Fibroblast of lung (primary cell): ENCODE data around the gene AGAP6. TPM values are rescaled to one million over a fixed set of nuclear protein-coding genes. Genes with fewer than 3 reads are reported as not detected.
A peak's percentile ranks its signal among the peaks of the same experiment; 100 is the strongest.
"Not testable (repeated sequence)": the region's sequence is repeated elsewhere in the genome, so short reads cannot be mapped to it uniquely, and the experiment has no call there.

Experiments used
- DNase-seq, 2 donors: peaks; one replicate each; pipeline versions ENCODE4 v3.0.0 to v3.0.0-alpha.2; 2010; ENCODE audit warnings: low read depth in 2 of 2
- H2AFZ ChIP-seq: 2 replicates; pipeline ENCODE4 v1.5.1; 2012; ENCODE audit warnings: low read length, control low read depth, inconsistent platforms
- H3K27ac ChIP-seq: 2 replicates; pipeline ENCODE4 v1.5.1; 2011; ENCODE audit warnings: low read length, control low read depth; ENCODE audit not compliant: insufficient read depth
- H3K27me3 ChIP-seq: 2 replicates; pipeline ENCODE4 v1.5.1; 2011; ENCODE audit warnings: mild to moderate bottlenecking, low read length; ENCODE audit not compliant: control insufficient read depth, insufficient read depth
- H3K36me3 ChIP-seq: 2 replicates; pipeline ENCODE4 v1.5.1; 2011; ENCODE audit warnings: low read length; ENCODE audit not compliant: control insufficient read depth, insufficient read depth
- H3K4me1 ChIP-seq: 2 replicates; pipeline ENCODE4 v1.5.1; 2011; ENCODE audit warnings: low read length; ENCODE audit not compliant: control insufficient read depth, insufficient read depth; ENCODE audit errors: extremely low read depth
- H3K4me2 ChIP-seq: 2 replicates; pipeline ENCODE4 v1.5.1; 2011; ENCODE audit warnings: low read length, control low read depth; ENCODE audit not compliant: insufficient read depth; ENCODE audit errors: extremely low read depth
- H3K4me3 ChIP-seq, 4 experiments: fragments of 200-600 bp in 1 of 4; sonication (generic) in 1 of 4; replicated peaks in 1 of 4; 2 replicates each; pipeline ENCODE4 v1.5.1; 2011 to 2016; ENCODE audit warnings: low read length in 4 of 4, low read depth in 3 of 4, mild to moderate bottlenecking in 3 of 4, control low read depth in 2 of 4, inconsistent platforms in 1 of 4, mixed read lengths in 1 of 4; ENCODE audit not compliant: insufficient read depth in 1 of 4; ENCODE audit errors: control extremely low read depth in 1 of 4
- H3K79me2 ChIP-seq: 2 replicates; pipeline ENCODE4 v1.5.1; 2012; ENCODE audit warnings: mild to moderate bottlenecking, low read length, inconsistent platforms; ENCODE audit not compliant: control insufficient read depth, insufficient read depth
- H3K9ac ChIP-seq: 2 replicates; pipeline ENCODE4 v1.5.1; 2011; ENCODE audit warnings: mild to moderate bottlenecking, low read length, control low read depth; ENCODE audit not compliant: insufficient read depth
- H3K9me3 ChIP-seq: 2 replicates; pipeline ENCODE4 v1.5.1; 2012; ENCODE audit warnings: low read depth, low read length; ENCODE audit not compliant: control insufficient read depth, insufficient read depth
- H4K20me1 ChIP-seq: 2 replicates; pipeline ENCODE4 v1.5.1; 2011; ENCODE audit warnings: low read length; ENCODE audit not compliant: control insufficient read depth, insufficient read depth; ENCODE audit errors: extremely low read depth
- polyA plus RNA-seq, 2 donors: library from polyadenylated mRNA; depleted of rRNA in 1 of 2; stranded (reverse) in 1 of 2; unstranded in 1 of 2; fragments of >200 nt; gene quantifications; 2 replicates each; pipeline ENCODE4 v1.2.1, GENCODE V29; 2011 to 2012; ENCODE audit warnings: missing spikeins in 1 of 2
- total RNA-seq: library from RNA; depleted of rRNA; stranded (reverse); fragments of >200 nt; gene quantifications from 2 replicates; pipeline ENCODE4 v1.2.1, GENCODE V29; 2014

Gene AGAP6
- total and polyA plus RNA-seq, 2 donors (not counting 1 experiment from before 2014, with no cell fraction given) = 2.6 to 5.8 TPM

DNA sequence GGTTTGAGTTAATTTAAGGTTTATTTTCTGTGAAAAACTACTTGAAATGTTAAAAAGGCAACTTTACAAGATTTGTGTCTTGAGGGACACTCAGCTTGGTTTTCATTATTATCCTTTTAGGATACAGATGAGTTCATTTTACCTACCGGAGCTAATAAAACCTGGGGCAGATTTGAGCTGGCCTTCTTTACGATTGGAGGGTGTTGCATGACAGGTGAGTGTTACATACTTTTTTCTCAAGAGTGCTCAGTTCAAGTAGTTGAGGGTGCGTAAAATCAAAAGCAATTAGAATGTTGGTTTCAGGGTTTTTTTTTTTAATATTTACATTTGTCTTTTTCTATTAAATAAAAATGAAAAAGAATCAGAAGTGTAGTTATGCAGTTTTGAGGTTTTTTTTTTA is 36.2 kb upstream of the AGAP6 start:
- not testable (repeated sequence) for H3K4me1 ChIP-seq, DNase-seq, H3K9ac ChIP-seq, H3K4me2 ChIP-seq, H3K9me3 ChIP-seq, H4K20me1 ChIP-seq, H3K27ac ChIP-seq, H3K4me3 ChIP-seq, H3K79me2 ChIP-seq, H3K36me3 ChIP-seq, H2AFZ ChIP-seq, H3K27me3 ChIP-seq

DNA sequence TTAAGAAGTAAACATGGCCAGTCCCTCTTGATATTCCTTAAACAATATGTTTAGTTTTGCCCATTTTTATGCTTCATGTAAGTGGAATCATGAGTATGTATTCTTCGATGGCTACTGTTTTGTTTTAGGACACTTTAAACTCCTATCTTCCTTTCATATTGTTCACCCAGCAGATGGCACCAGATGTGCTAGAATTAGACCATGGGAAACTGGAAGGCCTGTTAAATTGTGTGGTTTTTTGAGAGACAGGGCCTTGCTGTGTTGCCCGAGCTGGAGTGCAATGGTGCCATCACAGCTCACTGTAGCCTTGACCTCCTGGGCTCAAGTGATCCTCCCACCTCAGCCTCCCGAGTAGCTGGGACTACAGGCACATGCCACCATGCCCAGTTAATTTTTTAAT is 35.1 kb upstream of the AGAP6 start:
- not testable (repeated sequence) for H3K79me2 ChIP-seq, H3K9ac ChIP-seq, H3K27me3 ChIP-seq

DNA sequence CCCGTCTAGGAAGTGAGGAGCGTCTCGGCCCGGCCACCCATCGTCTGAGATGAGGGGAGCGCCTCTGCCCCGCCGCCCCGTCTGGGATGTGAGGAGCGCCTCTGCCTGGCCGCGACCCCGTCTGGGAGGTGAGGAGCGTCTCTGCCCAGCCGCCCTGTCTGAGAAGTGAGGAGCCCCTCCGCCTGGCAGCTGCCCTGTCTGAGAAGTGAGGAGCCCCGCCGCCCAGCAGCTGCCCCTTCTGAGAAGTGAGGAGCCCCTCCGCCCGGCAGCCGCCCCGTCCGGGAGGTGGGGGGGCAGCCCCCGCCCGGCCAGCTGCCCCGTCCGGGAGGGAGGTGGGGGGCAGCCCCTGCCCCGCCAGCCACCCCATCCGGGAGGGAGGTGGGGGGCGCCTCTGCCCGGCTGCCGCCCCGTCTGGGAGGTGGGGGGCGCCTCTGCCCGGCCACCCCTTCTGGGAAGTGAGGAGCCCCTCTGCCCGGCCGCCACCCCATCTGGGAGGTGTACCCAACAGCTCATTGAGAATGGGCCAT is 17.8 kb upstream of the AGAP6 start:
- not testable (repeated sequence) for H3K9ac ChIP-seq, H2AFZ ChIP-seq, H3K27me3 ChIP-seq

More for the DNA sequence above, 35.1 kb upstream of the AGAP6 start:
- not testable (repeated sequence) for H3K27ac ChIP-seq, H4K20me1 ChIP-seq, H3K4me2 ChIP-seq, H3K4me3 ChIP-seq, H3K4me1 ChIP-seq, H3K36me3 ChIP-seq, H2AFZ ChIP-seq, H3K9me3 ChIP-seq
- DNase-seq = peak; percentile 2 to 28

GRCh38 chr10:49971466-49971865 is 16.7 kb upstream of the AGAP6 start:
- H3K27me3 ChIP-seq, H3K79me2 ChIP-seq, H3K4me3 ChIP-seq, H3K4me2 ChIP-seq, H3K9me3 ChIP-seq, DNase-seq, H3K36me3 ChIP-seq, H4K20me1 ChIP-seq, H3K9ac ChIP-seq, H3K27ac ChIP-seq, H3K4me1 ChIP-seq, H2AFZ ChIP-seq: not testable (repeated sequence)

More for the DNA sequence above, 17.8 kb upstream of the AGAP6 start:
- not testable (repeated sequence) for H3K79me2 ChIP-seq, H3K4me2 ChIP-seq, H3K36me3 ChIP-seq, H4K20me1 ChIP-seq, H3K4me3 ChIP-seq, H3K4me1 ChIP-seq, H3K27ac ChIP-seq, DNase-seq, H3K9me3 ChIP-seq

GRCh38 chr10:49972094-49972493 is 16.1 kb upstream of the AGAP6 start:
- not testable (repeated sequence) for H3K27me3 ChIP-seq, H3K36me3 ChIP-seq, H3K4me3 ChIP-seq

GRCh38 chr10:49977756-49978155 is 10.4 kb upstream of the AGAP6 start:
- H3K4me2 ChIP-seq, H3K4me1 ChIP-seq, H3K36me3 ChIP-seq, H3K79me2 ChIP-seq, H3K9ac ChIP-seq, H3K9me3 ChIP-seq, H2AFZ ChIP-seq, H3K4me3 ChIP-seq, H4K20me1 ChIP-seq, DNase-seq, H3K27me3 ChIP-seq, H3K27ac ChIP-seq: not testable (repeated sequence)

More at GRCh38 chr10:49972094-49972493, 16.1 kb upstream of the AGAP6 start:
- DNase-seq, H2AFZ ChIP-seq, H3K79me2 ChIP-seq, H3K4me1 ChIP-seq, H4K20me1 ChIP-seq, H3K4me2 ChIP-seq, H3K9ac ChIP-seq, H3K27ac ChIP-seq, H3K9me3 ChIP-seq: not testable (repeated sequence)

DNA sequence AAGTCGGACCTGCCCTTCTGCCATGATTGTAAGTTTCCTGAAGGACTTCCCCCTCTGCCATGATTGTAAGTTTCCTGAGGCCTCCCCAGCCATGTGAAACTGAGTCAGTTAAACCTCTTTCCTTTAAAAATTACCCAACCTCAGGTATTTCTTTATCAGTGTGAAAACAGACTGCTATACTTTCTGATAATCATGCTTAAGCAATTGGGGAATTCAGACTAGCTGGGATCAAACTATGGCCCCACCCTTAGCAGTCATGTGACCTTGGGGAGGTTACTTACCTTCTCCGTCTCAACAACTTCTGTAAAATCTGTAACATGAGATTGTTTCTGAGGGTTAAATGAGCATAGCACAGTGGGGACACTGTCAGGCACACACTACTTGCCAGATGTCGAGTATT is 999 bp upstream of the AGAP6 start:
- H3K4me1 ChIP-seq, H3K36me3 ChIP-seq, H3K9ac ChIP-seq, H3K4me2 ChIP-seq, H3K79me2 ChIP-seq, H3K27me3 ChIP-seq, DNase-seq, H4K20me1 ChIP-seq, H2AFZ ChIP-seq, H3K27ac ChIP-seq, H3K4me3 ChIP-seq, H3K9me3 ChIP-seq: not testable (repeated sequence)
